Stimulated activated CD8-positive, alpha-beta memory T cell treated with anti-CD3 and anti-CD28 coated beads, Interleukin-4, amount 100 ng/mL, for 4 hours (primary cell): ENCODE measurements around the gene MICAL3.
A peak's percentile ranks its signal among the peaks of the same experiment; 100 is the strongest.
"Not testable (repeated sequence)": the region's sequence is repeated elsewhere in the genome, so short reads cannot be mapped to it uniquely, and the experiment has no call there.

ENCODE experiments used
- DNase-seq, 2 donors: peaks; one replicate each; pipeline ENCODE4 v3.0.0-alpha.2; 2020; ENCODE audit warnings: low read depth in 2 of 2, low spot score in 1 of 2

The MICAL3 gene

DNA sequence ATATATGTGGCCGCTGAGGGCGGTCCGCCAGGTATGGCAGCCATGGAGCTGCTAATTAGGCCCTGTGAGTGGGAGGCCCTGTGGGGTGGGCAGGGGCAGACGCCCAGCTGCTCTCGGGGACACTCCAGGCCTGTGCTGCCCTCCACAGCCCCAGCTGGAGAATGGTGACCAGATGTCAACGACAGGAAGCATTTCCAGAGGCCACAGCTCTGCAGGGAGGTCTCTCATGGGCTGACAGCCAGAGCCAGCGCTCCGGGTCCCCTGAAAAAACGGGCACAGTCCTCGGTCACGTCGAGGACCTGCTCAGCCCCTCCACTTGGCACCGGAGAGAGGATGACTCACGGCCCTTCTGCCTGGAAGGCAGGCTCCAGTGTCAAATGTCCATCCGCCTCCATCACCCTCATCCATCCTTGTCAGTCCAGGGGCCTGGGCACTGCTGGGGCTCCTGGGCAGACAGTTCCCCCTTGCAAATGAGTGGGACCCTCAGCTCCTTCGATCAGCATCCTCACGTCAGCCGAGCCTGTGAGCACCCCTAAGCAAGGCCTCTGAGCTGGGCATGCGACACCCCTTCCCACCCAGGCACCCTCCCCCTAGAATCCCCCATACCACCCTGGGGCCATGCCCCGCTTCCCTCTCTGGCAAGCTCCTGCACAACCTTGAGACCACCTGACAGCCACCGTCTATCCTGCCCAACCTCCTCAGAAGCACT lies 252.0 kb downstream of the MICAL3 start:
- no peak for DNase-seq

- DNase-seq, result no peak
These were observed 253.9 kb downstream of the MICAL3 start for GRCh38 chr22:17770180-17771077.

GRCh38 chr22:17769716-17770082 lies 254.7 kb downstream of the MICAL3 start:
- no peak for DNase-seq

DNA sequence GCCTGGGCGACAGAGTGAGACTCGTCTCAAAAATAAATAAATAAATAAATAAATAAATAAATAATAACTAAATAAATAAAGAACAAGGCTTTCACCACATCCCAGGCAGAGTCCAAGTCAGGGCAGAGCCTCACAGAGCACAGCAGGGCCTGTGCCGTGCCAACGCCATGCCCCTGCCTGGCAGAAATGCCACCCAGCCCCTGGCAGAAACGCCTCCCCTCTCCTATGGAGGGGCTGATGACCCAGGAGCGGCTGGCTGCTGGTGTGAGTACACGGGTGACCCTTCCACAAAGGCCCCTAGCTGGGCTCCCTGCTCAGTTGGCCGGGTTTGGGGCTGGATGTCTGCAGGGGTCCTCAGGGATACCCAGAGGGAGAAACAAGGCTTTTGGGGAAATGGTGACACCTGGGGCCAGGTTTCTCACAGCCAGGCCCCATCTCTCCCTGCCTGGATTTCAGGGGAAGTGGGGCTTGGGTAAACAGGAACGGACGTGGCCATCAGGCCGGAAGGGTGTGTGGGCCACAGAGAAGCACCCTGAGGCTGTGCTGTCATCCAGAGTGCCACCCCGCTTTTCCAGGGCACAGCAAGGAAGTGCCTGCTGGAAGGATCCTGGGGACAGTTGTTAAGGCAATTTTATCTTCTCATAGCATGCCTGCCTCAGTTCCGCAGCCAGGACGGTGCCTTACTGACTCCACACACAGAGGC lies 255.2 kb downstream of the MICAL3 start:
- no peak for DNase-seq

- no peak for DNase-seq
These were observed 256.9 kb downstream of the MICAL3 start for GRCh38 chr22:17767233-17768065.

DNA sequence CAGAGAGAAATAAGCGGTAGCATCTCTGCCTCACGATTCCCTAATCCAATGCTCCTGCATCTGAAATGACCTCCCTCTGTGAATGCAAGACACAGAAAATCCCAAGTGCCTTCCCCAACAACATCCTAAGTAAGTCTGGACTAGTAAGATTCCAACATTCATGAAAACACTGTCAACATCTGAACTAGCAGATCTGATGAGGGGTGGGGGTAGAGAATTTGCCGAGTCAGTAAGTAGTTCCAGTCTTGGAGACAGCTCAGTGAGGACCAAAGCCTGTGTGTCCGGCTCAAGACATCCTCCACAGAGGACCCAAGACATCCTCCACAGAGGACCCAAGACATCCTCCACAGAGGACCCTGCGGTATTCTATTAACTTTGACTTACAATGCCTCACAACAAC lies 259.5 kb downstream of the MICAL3 start:
- not testable (repeated sequence) for DNase-seq

DNA sequence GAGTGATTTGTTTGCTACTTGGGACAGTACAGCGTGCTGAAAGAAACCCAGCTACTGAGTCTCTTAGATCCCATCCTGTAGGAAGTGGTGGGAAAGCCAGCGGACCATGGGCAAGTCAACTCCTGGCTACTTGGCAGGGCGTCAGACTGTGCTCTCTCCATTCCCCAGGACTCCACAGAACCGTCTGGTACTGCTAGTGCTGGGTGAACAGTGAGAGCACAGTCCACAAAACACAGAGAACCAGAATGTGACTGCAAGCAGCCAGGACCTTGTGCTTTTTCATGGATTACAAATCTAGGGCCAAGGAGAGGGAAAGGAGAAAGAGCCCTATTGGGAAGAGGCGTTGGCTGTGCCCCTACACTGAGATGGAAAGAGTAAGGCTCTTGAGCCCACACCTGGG lies 260.3 kb downstream of the MICAL3 start:
- DNase-seq, result no peak

DNA sequence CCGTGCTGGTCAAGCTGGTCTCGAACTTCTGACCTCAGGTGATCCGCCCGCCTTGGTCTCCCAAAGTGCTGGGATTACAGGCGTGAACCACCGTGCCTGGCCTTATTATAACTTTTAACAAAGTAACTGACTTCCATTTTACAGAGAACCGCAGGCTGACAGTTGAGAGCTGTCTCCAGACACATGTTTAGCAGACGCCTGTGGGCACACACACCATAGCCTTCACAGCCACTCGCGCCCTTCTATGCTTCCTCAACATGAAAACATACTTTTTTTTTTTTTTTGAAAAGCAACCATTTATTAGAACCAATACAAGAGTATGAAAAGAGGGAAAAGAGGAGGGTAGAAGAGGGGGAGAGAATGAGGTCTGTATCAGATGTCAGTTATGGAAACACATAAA lies 260.9 kb downstream of the MICAL3 start:
- not testable (repeated sequence) for DNase-seq

GRCh38 chr22:17761138-17761488 lies 263.2 kb downstream of the MICAL3 start:
- DNase-seq, result no peak

DNA sequence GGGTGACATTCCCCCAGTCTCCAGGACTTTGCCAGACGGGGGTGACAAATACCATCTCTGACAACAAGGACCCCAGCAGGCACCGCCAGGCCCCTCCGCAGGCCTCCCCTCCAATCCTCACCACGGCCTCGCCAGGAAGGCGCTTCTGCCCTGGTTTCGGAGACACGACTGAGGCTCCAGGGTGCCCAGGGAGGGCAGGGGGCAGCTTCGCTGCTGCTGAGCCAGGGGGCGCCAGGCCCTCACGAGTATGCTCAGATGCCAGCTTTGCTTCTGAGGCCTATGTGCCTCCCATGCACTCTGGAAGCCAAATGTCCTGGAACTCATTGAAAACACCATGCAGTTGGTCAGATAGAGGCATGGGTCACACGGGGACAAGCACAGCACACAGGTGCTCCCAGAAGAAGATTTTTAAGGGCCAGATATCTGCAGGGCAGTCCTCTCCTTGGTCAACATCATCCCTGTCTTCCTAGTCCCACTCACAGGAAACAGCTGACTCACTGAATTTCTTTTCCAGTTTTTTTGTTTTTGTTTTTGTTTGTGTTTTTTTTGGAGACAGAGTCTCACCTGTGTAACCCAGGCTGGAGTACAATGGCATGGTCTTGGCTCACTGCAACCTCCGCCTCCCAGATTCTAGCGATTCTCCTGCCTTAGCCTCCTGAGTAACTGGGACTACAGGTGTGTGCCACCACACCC lies 270.0 kb downstream of the MICAL3 start:
- DNase-seq, result no peak

GRCh38 chr22:17753401-17753989 lies 270.9 kb downstream of the MICAL3 start:
- DNase-seq, result no peak

GRCh38 chr22:17751596-17751995 lies 272.8 kb downstream of the MICAL3 start:
- DNase-seq, result no peak

DNA sequence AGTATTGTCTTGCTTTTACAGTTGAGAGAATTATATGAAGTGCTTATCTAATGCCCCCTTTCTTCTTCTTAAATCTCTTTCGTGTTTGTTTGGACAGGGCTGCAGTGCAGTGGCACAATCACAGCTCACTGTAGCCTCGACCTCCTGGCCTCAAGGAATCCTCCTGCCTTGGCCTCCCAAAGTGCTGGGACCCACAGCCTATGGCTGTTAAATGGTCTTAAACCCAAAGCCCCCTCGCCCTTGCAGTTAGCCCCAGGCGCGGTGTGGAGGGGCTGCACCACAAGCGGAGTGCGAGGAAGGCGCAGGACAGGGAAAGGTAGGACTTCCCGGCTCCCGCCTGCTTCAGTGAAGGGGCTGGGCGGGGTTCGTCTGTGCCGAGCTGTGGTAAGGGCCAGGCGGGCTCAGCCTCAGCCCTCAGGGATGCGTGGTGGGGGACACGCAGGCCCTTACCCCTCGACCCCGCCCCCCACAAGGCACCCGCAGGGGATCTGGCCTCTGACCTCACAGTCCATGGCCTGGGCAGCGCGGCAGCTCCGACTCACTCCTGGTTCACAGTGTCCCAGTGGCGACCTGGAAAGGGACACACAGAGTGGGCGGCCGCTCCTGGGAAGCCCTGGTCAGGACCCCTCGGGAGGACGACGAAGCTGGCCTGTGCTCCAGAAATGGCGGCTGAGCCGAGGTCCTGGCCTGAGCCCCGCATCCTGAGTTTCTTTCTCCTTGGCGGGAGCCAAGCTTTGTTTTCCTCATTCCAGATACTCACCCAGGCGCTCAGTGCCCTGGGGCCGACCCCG lies 274.6 kb downstream of the MICAL3 start:
- DNase-seq, result no peak

GRCh38 chr22:17748555-17749353 lies 275.6 kb downstream of the MICAL3 start:
- DNase-seq, result no peak

GRCh38 chr22:17746916-17747315 lies 277.4 kb downstream of the MICAL3 start:
- no peak for DNase-seq

DNA sequence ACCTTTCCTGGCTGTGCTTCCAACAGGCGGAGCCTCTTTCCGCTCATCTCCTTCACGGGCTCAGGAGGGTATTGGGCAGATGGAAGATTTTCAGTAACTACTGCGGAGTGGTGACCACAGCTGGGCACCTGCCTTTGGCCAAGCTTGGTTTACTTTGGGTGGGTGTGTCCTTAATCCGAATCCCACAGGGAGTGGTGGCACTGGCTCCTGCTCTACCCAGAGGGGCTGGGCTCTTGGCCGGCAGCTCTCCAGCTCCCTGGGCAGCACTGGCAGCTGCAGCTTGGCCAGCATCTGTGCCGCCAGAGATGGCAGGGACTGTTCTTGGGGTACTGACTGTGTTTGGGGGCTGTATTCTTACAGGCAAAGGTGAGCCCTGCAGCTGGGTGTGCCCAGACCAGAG lies 279.9 kb downstream of the MICAL3 start:
- DNase-seq, result no peak

- no peak for DNase-seq
These were observed 280.5 kb downstream of the MICAL3 start for GRCh38 chr22:17743661-17744411.

GRCh38 chr22:17742527-17742902 lies 281.8 kb downstream of the MICAL3 start:
- DNase-seq, result peak; percentile 28 to 54
